GM21367 (cell line): ENCODE results near the gene PPL.

ENCODE experiments used
- ATAC-seq: cut with Tn5 transposase; IDR thresholded peaks from one replicate; pipeline ENCODE4 v1.9.1; 2021; ENCODE audit not compliant: unreplicated experiment

The PPL gene

GRCh38 chr16:4839942-4840341, 97.0 kb downstream of the PPL start:
- ATAC-seq: no peak

- ATAC-seq: no peak
Observed at GRCh38 chr16:4837733-4838501, 99.0 kb downstream of the PPL start.

- ATAC-seq: no peak
Observed at GRCh38 chr16:4836727-4837126, 100.2 kb downstream of the PPL start.

GRCh38 chr16:4833584-4833983, 103.4 kb downstream of the PPL start:
- ATAC-seq: no peak

- ATAC-seq: no peak
Observed at GRCh38 chr16:4832698-4833343, 104.1 kb downstream of the PPL start.
